Panc1 (cell line): ENCODE data around the gene TYW1B. TPM values are rescaled to one million over a fixed set of nuclear protein-coding genes. Genes with fewer than 3 reads are reported as not detected.
"Not testable (repeated sequence)": the region's sequence is repeated elsewhere in the genome, so short reads cannot be mapped to it uniquely, and the experiment has no call there.

Source experiments
- ATAC-seq: fragments of 200-7000 bp; cut with Tn5 transposase; 2 replicates; pipeline ENCODE4 v1.9.1; 2020; ENCODE audit warnings: mild to moderate bottlenecking, moderate library complexity
- BruUV-seq: library from RNA; stranded (reverse); fragments of 400-500 nt; replicated peaks from 2 replicates; lab custom pipeline; 2021; lab: Mats Ljungman, UMichigan
- CTCF ChIA-PET: fragments of 300-600 bp; sonication (Branson Sonifier 250); formaldehyde crosslinking; loops from one replicate; lab custom pipeline; 2022; ENCODE audit warnings: antibody characterized with exemption; lab: Charles Lee
- POLR2A ChIA-PET: fragments of 300-600 bp; sonication (Branson Sonifier 250); formaldehyde crosslinking; loops from one replicate; lab custom pipeline; 2022; ENCODE audit warnings: antibody characterized with exemption; lab: Charles Lee
- DNase-seq: peaks from one replicate; pipeline ENCODE4 v3.0.0-alpha.2; 2010; ENCODE audit warnings: low read depth, low spot score
- H3K27ac ChIP-seq: 2 replicates; pipeline ENCODE4 v1.5.1; 2011; ENCODE audit warnings: mild to moderate bottlenecking, low read length, inconsistent platforms
- H3K27me3 ChIP-seq: fragments of 200-500 bp; sonication (Bioruptor generic); 2 replicates; pipeline ENCODE4 v1.6.0; 2014; ENCODE audit warnings: low read length, inconsistent platforms; ENCODE audit not compliant: control insufficient read depth, insufficient read depth
- H3K36me3 ChIP-seq: fragments of 200-500 bp; sonication (Bioruptor generic); 2 replicates; pipeline ENCODE4 v1.5.1; 2014; ENCODE audit warnings: inconsistent platforms, mild to moderate bottlenecking, low read length, moderate library complexity; ENCODE audit not compliant: control insufficient read depth, insufficient read depth
- H3K4me1 ChIP-seq: 2 replicates; pipeline ENCODE4 v1.5.1; 2011; ENCODE audit warnings: inconsistent platforms, mild to moderate bottlenecking, low read length, moderate library complexity; ENCODE audit not compliant: control insufficient read depth, insufficient read depth
- H3K4me3 ChIP-seq, 2 experiments: 2 replicates each; pipeline ENCODE4 v1.5.1; 2011 to 2012; ENCODE audit warnings: low read depth in 2 of 2, low read length in 2 of 2, mild to moderate bottlenecking in 2 of 2, inconsistent platforms in 1 of 2, moderate library complexity in 1 of 2
- H3K9me3 ChIP-seq: fragments of 200-500 bp; sonication (Bioruptor generic); 2 replicates; pipeline ENCODE4 v1.5.1; 2014; ENCODE audit warnings: low read depth, mild to moderate bottlenecking, inconsistent platforms, low read length, moderate library complexity; ENCODE audit not compliant: control insufficient read depth, insufficient read depth
- CTCF ChIP-seq: fragments of 450-650 bp; IDR thresholded peaks from 2 replicates; pipeline ENCODE4 v1.5.1; 2017; ENCODE audit warnings: mild to moderate bottlenecking
- POLR2AphosphoS5 ChIP-seq: IDR thresholded peaks from 2 replicates; pipeline ENCODE4 v1.6.1; 2012; ENCODE audit warnings: mild to moderate bottlenecking, low read depth, low read length, moderate library complexity
- SIN3A ChIP-seq: IDR thresholded peaks from 2 replicates; pipeline ENCODE4 v1.6.1; 2012; ENCODE audit warnings: low read depth, mild to moderate bottlenecking, low read length, moderate library complexity, borderline replicate concordance; ENCODE audit not compliant: insufficient read depth
- TCF7L2 ChIP-seq: IDR thresholded peaks from 2 replicates; pipeline ENCODE4 v1.6.1; 2011; ENCODE audit warnings: mild to moderate bottlenecking, low read depth, low read length, inconsistent platforms
- in situ Hi-C: cut with HindIII; loops from 2 replicates; pipeline ENCODE4 v1.10.0; 2016; ENCODE audit warnings: low sequenced_read_pairs, low pct_unique_long_range_greater_than_20kb
- intact Hi-C: fragments of 100-400 bp; cut with micrococcal nuclease; formaldehyde crosslinking; loops from one replicate; pipeline ENCODE4 v1.10.0; 2022; ENCODE audit not compliant: unreplicated experiment
- total RNA-seq: library from RNA; stranded (reverse); gene quantifications from one replicate; pipeline ENCODE4 v1.2.1, GENCODE V29; 2021; ENCODE audit not compliant: unreplicated experiment
- TF ChIP-seq, protein P1 (sequence below), 2 experiments: IDR thresholded peaks; 2 replicates each; pipeline ENCODE4 v1.6.1; 2011 to 2012; ENCODE audit warnings: low read depth in 2 of 2, control low read depth in 1 of 2, low read length in 1 of 2, mild to moderate bottlenecking in 1 of 2, moderate library complexity in 1 of 2; ENCODE audit not compliant: insufficient read depth in 1 of 2

TYW1B gene
- total RNA-seq, 1 experiment from 2014 or later = 2.3 TPM

- H3K27me3 ChIP-seq = no peaks in the 10 kb centered on the region
- ChIA-PET POLR2A (no interaction called here), CTCF (interaction anchor here (0.6 kb wide), 1 partner anchor 433 kb away, joined by 3 read pairs; no protein-coding TSS in a partner anchor)
- DNase-seq = no peak
- BruUV-seq = no TSS peak
- H3K9me3 ChIP-seq = no peaks in the 10 kb centered on the region
- in situ Hi-C loops (no loop called here), intact Hi-C loops (no loop called here)
- no peaks in the 10 kb centered on the region for H3K36me3 ChIP-seq
- no peak overlapping the region for H3K27ac ChIP-seq
- no peak overlapping the region for H3K4me3 ChIP-seq
- TF ChIP-seq, protein P1, sequence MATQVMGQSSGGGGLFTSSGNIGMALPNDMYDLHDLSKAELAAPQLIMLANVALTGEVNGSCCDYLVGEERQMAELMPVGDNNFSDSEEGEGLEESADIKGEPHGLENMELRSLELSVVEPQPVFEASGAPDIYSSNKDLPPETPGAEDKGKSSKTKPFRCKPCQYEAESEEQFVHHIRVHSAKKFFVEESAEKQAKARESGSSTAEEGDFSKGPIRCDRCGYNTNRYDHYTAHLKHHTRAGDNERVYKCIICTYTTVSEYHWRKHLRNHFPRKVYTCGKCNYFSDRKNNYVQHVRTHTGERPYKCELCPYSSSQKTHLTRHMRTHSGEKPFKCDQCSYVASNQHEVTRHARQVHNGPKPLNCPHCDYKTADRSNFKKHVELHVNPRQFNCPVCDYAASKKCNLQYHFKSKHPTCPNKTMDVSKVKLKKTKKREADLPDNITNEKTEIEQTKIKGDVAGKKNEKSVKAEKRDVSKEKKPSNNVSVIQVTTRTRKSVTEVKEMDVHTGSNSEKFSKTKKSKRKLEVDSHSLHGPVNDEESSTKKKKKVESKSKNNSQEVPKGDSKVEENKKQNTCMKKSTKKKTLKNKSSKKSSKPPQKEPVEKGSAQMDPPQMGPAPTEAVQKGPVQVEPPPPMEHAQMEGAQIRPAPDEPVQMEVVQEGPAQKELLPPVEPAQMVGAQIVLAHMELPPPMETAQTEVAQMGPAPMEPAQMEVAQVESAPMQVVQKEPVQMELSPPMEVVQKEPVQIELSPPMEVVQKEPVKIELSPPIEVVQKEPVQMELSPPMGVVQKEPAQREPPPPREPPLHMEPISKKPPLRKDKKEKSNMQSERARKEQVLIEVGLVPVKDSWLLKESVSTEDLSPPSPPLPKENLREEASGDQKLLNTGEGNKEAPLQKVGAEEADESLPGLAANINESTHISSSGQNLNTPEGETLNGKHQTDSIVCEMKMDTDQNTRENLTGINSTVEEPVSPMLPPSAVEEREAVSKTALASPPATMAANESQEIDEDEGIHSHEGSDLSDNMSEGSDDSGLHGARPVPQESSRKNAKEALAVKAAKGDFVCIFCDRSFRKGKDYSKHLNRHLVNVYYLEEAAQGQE (IDR thresholded peaks at IDR 0.05; ENCODE audit: insufficient read depth in 1 of 2, low read depth in 2 of 2, low read length in 1 of 2) = no peak
- TF ChIP-seq POLR2AphosphoS5 (no peak), SIN3A (no peak), TCF7L2 (no peak), CTCF (no peak)
- H3K4me1 ChIP-seq = no peaks in the 10 kb centered on the region
- ATAC-seq = no peak
Observed at GRCh38 chr7:72785166-72785955, 42.6 kb downstream of the TYW1B start.

GRCh38 chr7:72783601-72784370, 44.2 kb downstream of the TYW1B start:
- DNase-seq = peak; percentile 52
- in situ Hi-C loops, H3K27ac ChIP-seq, H3K27me3 ChIP-seq, POLR2A ChIA-PET, H3K4me3 ChIP-seq, H3K36me3 ChIP-seq, BruUV-seq, intact Hi-C loops, H3K4me1 ChIP-seq, H3K9me3 ChIP-seq: not testable (repeated sequence)
- ATAC-seq = peak; percentile 98
- CTCF ChIA-PET = interaction anchor here (0.7 kb wide), 1 partner anchor 289 kb away, joined by 5 read pairs; no protein-coding TSS in a partner anchor
